Neuronal stem cell (in vitro differentiated cells): ENCODE measurements around the gene AMER2. TPM values are rescaled to one million over a fixed set of nuclear protein-coding genes. Genes with fewer than 3 reads are reported as not detected.

ENCODE experiments used
- small RNA-seq: library from polyadenylated mRNA; stranded (forward); fragments of <200 nt; extraction: miRNeasy Mini kit (QIAGEN cat#:217004); gene quantifications from one replicate; pipeline ENCODE3, GENCODE V24; 2013; ENCODE audit not compliant: insufficient read depth

The AMER2 gene

Small RNAs within 50 kb of the gene (small RNA-seq; reads per million reads assigned to genes)
- not detected for gene AL359757.1
- not detected for gene AL359757.2
